OCI-LY1 (cell line): ENCODE data around the gene ST13.

ENCODE experiments used
- H2AFZ ChIP-seq: fragments of 200-600 bp; sonication (generic), shearing (Covaris generic); 2 replicates; pipeline ENCODE4 v1.6.0; 2014; ENCODE audit warnings: antibody characterized with exemption, mild to moderate bottlenecking, low read length
- H3F3A ChIP-seq: fragments of 200-600 bp; sonication (generic), shearing (Covaris generic); 2 replicates; pipeline ENCODE4 v1.6.0; 2014; ENCODE audit warnings: mild to moderate bottlenecking, antibody characterized with exemption, low read length, moderate library complexity; ENCODE audit not compliant: insufficient read depth
- H3K27ac ChIP-seq: fragments of 200-600 bp; sonication (generic); 2 replicates; pipeline ENCODE4 v1.5.1; 2014; ENCODE audit warnings: low read length, mixed run types, mild to moderate bottlenecking, low read depth; ENCODE audit not compliant: poor library complexity, severe bottlenecking
- H3K27me3 ChIP-seq: fragments of 200-600 bp; sonication (generic); 2 replicates; pipeline ENCODE4 v1.6.0; 2014; ENCODE audit warnings: antibody characterized with exemption, mild to moderate bottlenecking, low read length, moderate library complexity; ENCODE audit not compliant: insufficient read depth
- H3K36me3 ChIP-seq: fragments of 200-600 bp; sonication (generic); 2 replicates; pipeline ENCODE4 v1.6.1; 2014; ENCODE audit warnings: mild to moderate bottlenecking, antibody characterized with exemption, low read length, moderate library complexity, mixed read lengths; ENCODE audit not compliant: insufficient read depth
- H3K4me1 ChIP-seq: fragments of 200-600 bp; sonication (generic); 2 replicates; pipeline ENCODE4 v1.5.1; 2014; ENCODE audit warnings: mild to moderate bottlenecking, low read length, moderate library complexity; ENCODE audit not compliant: insufficient read depth, severe bottlenecking
- H3K4me2 ChIP-seq: fragments of 200-600 bp; sonication (generic), shearing (Covaris generic); 2 replicates; pipeline ENCODE4 v1.6.1; 2014; ENCODE audit warnings: low read length
- H3K4me3 ChIP-seq: fragments of 200-600 bp; sonication (generic); 2 replicates; pipeline ENCODE4 v1.5.1; 2014; ENCODE audit warnings: low read length, low read depth, mild to moderate bottlenecking, mixed read lengths; ENCODE audit not compliant: poor library complexity, severe bottlenecking
- H3K79me2 ChIP-seq: fragments of 200-600 bp; shearing (Covaris generic); 2 replicates; pipeline ENCODE4 v1.6.1; 2016; ENCODE audit warnings: mixed run types, low read length, mixed read lengths; ENCODE audit not compliant: insufficient read depth
- H3K9ac ChIP-seq: fragments of 200-600 bp; sonication (generic), shearing (Covaris generic); 2 replicates; pipeline ENCODE4 v1.6.1; 2014; ENCODE audit warnings: mild to moderate bottlenecking, low read length, mixed read lengths
- H3K9me2 ChIP-seq: fragments of 200-600 bp; sonication (generic), shearing (Covaris generic); 2 replicates; pipeline ENCODE4 v1.6.1; 2014; ENCODE audit warnings: low read depth, mild to moderate bottlenecking, low read length, mixed read lengths
- H3K9me3 ChIP-seq: fragments of 200-600 bp; shearing (Covaris generic); 2 replicates; pipeline ENCODE4 v1.6.1; 2014; ENCODE audit warnings: low read length, mixed read lengths
- H4K20me1 ChIP-seq: fragments of 200-600 bp; sonication (generic), shearing (Covaris generic); 2 replicates; pipeline ENCODE4 v1.6.0; 2016; ENCODE audit warnings: mild to moderate bottlenecking, low read length; ENCODE audit not compliant: insufficient read depth
- EZH2 ChIP-seq: fragments of 200-600 bp; sonication (generic), shearing (Covaris generic); IDR thresholded peaks from 2 replicates; pipeline ENCODE4 v1.8.0; 2017; ENCODE audit warnings: borderline replicate concordance, mixed run types, mild to moderate bottlenecking, antibody characterized with exemption, low read length, moderate library complexity, mixed read lengths
- TF ChIP-seq, protein P1 (sequence below): fragments of 200-600 bp; sonication (generic), shearing (Covaris generic); IDR thresholded peaks from 2 replicates; pipeline ENCODE4 v1.5.1; 2017; ENCODE audit warnings: mild to moderate bottlenecking, antibody characterized with exemption, low read length, moderate library complexity, mixed read lengths

The ST13 gene

DNA sequence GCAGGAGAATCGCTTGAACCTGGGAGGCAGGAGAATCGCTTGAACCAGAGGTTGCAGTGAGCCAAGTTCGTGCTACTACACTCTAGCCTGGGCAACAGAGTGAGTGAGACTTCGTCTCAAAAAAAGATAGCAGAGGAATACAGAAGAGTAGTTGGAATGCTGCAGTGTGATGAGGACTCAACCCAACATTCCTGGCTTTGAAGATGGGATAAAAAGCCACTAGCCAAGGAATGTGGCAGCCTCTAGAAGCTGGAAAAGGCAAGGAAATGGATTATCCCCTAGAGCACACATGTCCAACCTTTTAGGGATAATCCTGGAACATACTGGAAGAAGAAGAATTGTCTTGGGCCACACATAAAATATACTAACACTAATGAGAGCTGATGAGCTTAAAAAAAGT is 51.2 kb downstream of the ST13 start:
- H3K36me3 ChIP-seq = peaks cover 56% of the 10 kb centered on the region
- H3K4me2 ChIP-seq = no peak overlapping the region
- H3K9me3 ChIP-seq = no peaks in the 10 kb centered on the region
- H3K79me2 ChIP-seq = peaks cover 61% of the 10 kb centered on the region
- no peak overlapping the region for H3K27ac ChIP-seq
- H4K20me1 ChIP-seq = no peaks in the 10 kb centered on the region
- TF ChIP-seq, protein P1, sequence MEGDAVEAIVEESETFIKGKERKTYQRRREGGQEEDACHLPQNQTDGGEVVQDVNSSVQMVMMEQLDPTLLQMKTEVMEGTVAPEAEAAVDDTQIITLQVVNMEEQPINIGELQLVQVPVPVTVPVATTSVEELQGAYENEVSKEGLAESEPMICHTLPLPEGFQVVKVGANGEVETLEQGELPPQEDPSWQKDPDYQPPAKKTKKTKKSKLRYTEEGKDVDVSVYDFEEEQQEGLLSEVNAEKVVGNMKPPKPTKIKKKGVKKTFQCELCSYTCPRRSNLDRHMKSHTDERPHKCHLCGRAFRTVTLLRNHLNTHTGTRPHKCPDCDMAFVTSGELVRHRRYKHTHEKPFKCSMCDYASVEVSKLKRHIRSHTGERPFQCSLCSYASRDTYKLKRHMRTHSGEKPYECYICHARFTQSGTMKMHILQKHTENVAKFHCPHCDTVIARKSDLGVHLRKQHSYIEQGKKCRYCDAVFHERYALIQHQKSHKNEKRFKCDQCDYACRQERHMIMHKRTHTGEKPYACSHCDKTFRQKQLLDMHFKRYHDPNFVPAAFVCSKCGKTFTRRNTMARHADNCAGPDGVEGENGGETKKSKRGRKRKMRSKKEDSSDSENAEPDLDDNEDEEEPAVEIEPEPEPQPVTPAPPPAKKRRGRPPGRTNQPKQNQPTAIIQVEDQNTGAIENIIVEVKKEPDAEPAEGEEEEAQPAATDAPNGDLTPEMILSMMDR = no peak
- no peak for TF ChIP-seq EZH2
- H3K4me3 ChIP-seq = no peak overlapping the region
- no peaks in the 10 kb centered on the region for H3K9me2 ChIP-seq
- no peaks in the 10 kb centered on the region for H3K27me3 ChIP-seq
- no peaks in the 10 kb centered on the region for H3K4me1 ChIP-seq
- no peaks in the 10 kb centered on the region for H3F3A ChIP-seq
- no peak overlapping the region for H2AFZ ChIP-seq
- H3K9ac ChIP-seq = no peak overlapping the region

DNA sequence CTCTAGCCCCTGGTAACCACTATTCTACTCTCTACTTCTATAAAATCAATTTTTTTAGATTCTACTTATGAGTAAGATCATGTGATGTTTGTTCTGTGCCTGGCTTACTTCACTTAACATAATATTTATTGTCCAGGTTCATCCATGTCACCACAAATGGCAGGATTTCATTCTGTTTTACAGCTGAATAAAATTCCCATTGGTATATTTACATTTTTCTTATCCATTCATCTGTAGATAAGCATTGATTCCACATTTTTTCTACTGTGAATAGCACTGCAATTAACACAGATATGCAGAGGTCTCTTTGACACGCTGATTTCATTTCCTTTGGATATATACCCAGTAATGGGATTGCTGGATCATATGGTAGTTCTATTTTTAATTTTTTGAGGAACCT is 53.1 kb downstream of the ST13 start:
- no peak overlapping the region for H3K4me2 ChIP-seq
- no peaks in the 10 kb centered on the region for H3F3A ChIP-seq
- H3K9ac ChIP-seq = no peak overlapping the region
- peaks cover 47% of the 10 kb centered on the region for H3K79me2 ChIP-seq
- no peaks in the 10 kb centered on the region for H3K27me3 ChIP-seq
- no peaks in the 10 kb centered on the region for H4K20me1 ChIP-seq
- no peaks in the 10 kb centered on the region for H3K9me3 ChIP-seq
- TF ChIP-seq, protein P1 = no peak
- no peak for TF ChIP-seq EZH2
- no peak overlapping the region for H3K4me3 ChIP-seq
- H3K27ac ChIP-seq = no peak overlapping the region
- no peaks in the 10 kb centered on the region for H3K4me1 ChIP-seq
- peaks cover 46% of the 10 kb centered on the region for H3K36me3 ChIP-seq
- H3K9me2 ChIP-seq = no peaks in the 10 kb centered on the region
- H2AFZ ChIP-seq = no peak overlapping the region

DNA sequence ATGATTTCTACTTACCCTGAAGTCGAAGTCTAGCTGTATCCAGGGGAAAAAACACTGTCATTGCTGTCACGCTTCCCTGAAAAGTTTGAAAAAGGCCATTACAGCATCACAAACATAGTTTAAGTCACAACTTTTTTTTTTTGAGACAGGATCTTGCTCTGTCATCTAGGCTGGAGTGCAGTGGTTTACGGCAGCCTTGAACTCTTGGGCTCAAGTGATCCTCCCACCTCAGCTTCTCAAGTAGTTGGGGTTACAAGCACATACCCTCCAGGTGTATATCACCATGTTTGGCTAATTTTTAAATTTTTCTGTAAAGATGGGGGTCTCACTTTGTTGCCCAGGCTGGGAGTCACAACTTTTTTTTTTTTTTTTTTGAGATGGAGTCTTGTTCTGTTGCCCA is 57.4 kb downstream of the ST13 start:
- no peak overlapping the region for H3K9ac ChIP-seq
- H3K9me2 ChIP-seq = no peaks in the 10 kb centered on the region
- H4K20me1 ChIP-seq = no peaks in the 10 kb centered on the region
- no peaks in the 10 kb centered on the region for H3F3A ChIP-seq
- no peaks in the 10 kb centered on the region for H3K9me3 ChIP-seq
- peaks cover 13% of the 10 kb centered on the region for H3K79me2 ChIP-seq
- no peaks in the 10 kb centered on the region for H3K4me1 ChIP-seq
- no peak overlapping the region for H3K4me2 ChIP-seq
- no peak overlapping the region for H3K27ac ChIP-seq
- TF ChIP-seq EZH2 = no peak
- TF ChIP-seq, protein P1 = no peak
- peaks cover 49% of the 10 kb centered on the region for H3K36me3 ChIP-seq
- H3K27me3 ChIP-seq = no peaks in the 10 kb centered on the region
- no peak overlapping the region for H3K4me3 ChIP-seq
- H2AFZ ChIP-seq = no peak overlapping the region
